NT2/D1 (cell line): ENCODE measurements around the gene LTB4R2.

ENCODE experiments used
- DNase-seq: peaks from one replicate; pipeline ENCODE4 v3.0.0-alpha.2; 2011; ENCODE audit warnings: low read depth, low spot score
- H3K27me3 ChIP-seq: 2 replicates; pipeline ENCODE4 v1.6.0; 2011; ENCODE audit warnings: mild to moderate bottlenecking; ENCODE audit not compliant: insufficient read length, insufficient read depth
- H3K36me3 ChIP-seq: 2 replicates; pipeline ENCODE4 v1.6.1; 2011; ENCODE audit warnings: mild to moderate bottlenecking, low read length, mixed read lengths; ENCODE audit not compliant: insufficient read depth, insufficient read length
- H3K4me1 ChIP-seq: 2 replicates; pipeline ENCODE4 v1.5.1; 2011; ENCODE audit not compliant: insufficient read depth, insufficient read length
- H3K4me3 ChIP-seq: 2 replicates; pipeline ENCODE4 v1.5.1; 2011; ENCODE audit warnings: low read depth; ENCODE audit not compliant: insufficient read length
- H3K9ac ChIP-seq: 2 replicates; pipeline ENCODE4 v1.6.0; 2011; ENCODE audit warnings: low read depth; ENCODE audit not compliant: insufficient read length
- H3K9me3 ChIP-seq: 2 replicates; pipeline ENCODE4 v1.5.1; 2011; ENCODE audit warnings: mild to moderate bottlenecking, low read length; ENCODE audit not compliant: insufficient read depth
- SUZ12 ChIP-seq: IDR thresholded peaks from 2 replicates; pipeline ENCODE4 v1.6.1; 2011; ENCODE audit not compliant: insufficient read length, insufficient read depth; ENCODE audit errors: extremely low read depth
- YY1 ChIP-seq: IDR thresholded peaks from 2 replicates; pipeline ENCODE4 v1.6.1; 2011; ENCODE audit not compliant: insufficient read length, insufficient read depth
- ZNF274 ChIP-seq: IDR thresholded peaks from 2 replicates; pipeline ENCODE4 v1.6.1; 2011; ENCODE audit warnings: mild to moderate bottlenecking, low read depth, low read length

LTB4R2 gene

DNA sequence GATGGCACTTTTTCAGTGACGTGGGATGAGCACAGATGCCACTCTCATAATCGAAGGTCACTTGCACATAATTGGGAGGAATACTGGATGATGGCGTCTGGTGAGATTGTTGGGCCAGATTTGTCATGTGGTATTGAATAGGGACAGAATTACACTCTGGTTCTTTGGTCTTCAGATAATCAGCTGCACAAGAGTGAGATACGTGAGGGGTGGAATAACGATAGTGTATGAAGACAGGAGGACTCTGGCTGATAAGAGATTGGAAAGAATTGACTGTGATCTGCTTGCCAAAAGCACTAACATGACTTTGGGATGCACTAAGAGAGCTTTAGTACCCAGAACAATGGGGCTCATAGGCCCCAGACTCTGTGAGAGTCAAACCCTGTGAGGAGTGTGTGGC, 31.5 kb upstream of the LTB4R2 start:
- no peak for DNase-seq
- Histone ChIP-seq H3K9me3 (no peaks in the 10 kb centered on the region), H3K9ac (no peak overlapping the region), H3K4me1 (peaks cover 4% of the 10 kb centered on the region), H3K27me3 (no peaks in the 10 kb centered on the region), H3K4me3 (no peak overlapping the region), H3K36me3 (peaks cover 3% of the 10 kb centered on the region)
- no peak for TF ChIP-seq YY1

DNA sequence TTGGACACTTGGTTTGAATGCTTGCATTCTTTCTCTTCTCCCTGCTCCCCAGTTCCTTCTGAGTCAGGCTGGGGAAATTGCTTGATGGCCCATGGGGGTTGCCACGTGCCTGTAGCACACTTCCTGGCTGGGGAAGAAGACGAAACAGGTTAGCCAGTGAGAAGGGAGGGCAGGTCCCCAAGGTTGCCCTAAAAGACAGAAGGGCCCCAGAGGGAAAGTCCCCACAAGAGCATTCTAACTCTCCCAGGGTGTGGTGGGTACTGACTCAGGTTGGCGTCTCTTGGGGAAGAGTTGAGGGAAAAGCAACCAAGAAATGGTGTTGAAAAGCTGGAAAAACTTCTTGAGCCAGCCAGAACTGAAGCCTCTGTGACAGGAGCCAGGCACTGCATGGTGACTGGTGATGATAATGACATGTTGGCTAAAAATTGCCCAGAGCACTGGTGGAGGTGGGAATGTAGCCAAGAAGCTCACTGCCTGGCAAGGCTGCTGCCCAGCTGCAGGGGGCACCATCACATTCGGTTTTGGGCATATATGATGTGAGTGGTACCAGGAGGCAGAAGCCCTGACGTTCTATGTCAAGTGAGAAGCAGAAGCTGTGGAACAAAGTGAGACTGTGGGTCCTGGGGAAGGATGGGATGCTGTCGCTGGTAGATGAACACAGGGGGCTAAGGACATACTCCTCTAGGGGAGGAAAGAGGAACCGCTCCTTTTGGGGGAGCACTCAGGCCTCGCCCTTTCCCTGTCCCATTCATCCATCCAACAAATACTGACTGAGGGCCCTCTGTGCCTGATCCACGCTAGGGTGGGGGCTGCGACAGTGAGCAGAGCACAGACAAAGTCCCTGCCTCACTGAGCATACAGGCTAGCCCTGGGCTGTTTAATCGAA, 30.4 kb upstream of the LTB4R2 start:
- TF ChIP-seq YY1 (no peak), ZNF274 (no peak), SUZ12 (no peak)
- Histone ChIP-seq H3K4me1 (peaks cover 4% of the 10 kb centered on the region), H3K9me3 (no peaks in the 10 kb centered on the region), H3K4me3 (no peak overlapping the region), H3K9ac (no peak overlapping the region), H3K27me3 (no peaks in the 10 kb centered on the region), H3K36me3 (no peaks in the 10 kb centered on the region)
- no peak for DNase-seq

DNA sequence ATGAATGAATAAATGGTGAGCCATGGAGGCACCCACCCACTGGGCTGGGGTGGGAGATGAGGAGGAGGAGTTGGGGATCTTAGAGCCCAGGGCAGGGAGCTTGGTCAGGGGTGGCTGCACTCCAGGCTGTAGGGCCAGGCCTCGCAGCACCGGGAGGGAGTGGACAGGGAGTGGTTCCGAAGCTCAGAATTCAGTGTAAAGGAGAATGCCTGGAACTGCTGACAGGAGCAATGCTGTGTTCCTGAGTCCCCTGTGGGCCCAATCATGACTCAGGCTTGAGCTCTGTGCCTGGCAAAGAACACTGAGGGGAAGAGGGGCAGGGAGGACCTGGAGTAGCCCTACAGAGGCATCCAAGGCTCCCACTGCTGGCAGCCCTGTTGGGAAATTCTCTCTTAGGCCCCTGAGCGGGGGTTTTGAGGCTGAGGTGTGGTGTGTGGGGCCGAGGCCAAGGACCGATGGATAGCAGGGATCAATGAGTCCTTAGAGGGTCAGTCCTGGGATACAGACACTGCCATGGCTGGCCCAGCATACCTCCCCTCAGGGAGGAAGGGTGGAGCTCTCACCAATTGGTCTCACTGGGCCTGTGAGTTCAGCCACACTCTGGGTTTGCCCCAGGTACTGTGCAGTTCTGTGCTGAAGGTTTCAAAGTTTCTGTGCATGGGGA, 29.0 kb upstream of the LTB4R2 start:
- TF ChIP-seq ZNF274 (no peak), YY1 (no peak), SUZ12 (no peak)
- Histone ChIP-seq H3K4me3 (no peak overlapping the region), H3K36me3 (no peaks in the 10 kb centered on the region), H3K4me1 (peaks cover 4% of the 10 kb centered on the region), H3K9ac (no peak overlapping the region), H3K27me3 (no peaks in the 10 kb centered on the region), H3K9me3 (no peaks in the 10 kb centered on the region)
- DNase-seq = no peak

DNA sequence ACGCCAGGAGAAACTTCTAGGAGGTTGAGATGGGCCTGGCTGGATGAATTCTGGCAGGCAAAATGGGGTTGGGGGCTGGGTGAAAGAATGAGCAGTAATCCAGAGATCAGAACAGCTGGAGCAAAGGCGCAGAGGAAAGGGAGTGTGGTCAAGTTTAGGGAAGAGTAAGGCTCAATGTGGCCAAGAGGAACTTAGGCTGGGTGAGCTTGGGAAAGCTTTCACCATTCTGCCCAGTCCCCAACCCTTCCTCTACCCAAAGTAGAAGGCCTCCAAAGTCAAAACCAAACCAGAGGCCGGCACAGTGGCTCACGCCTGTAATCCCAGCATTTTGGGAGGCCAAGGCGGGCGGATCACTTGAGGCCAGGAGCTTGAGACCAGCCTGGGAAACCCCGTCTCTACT, 28.3 kb upstream of the LTB4R2 start:
- Histone ChIP-seq H3K27me3 (no peaks in the 10 kb centered on the region), H3K36me3 (no peaks in the 10 kb centered on the region), H3K4me1 (peaks cover 4% of the 10 kb centered on the region), H3K4me3 (no peak overlapping the region), H3K9ac (no peak overlapping the region), H3K9me3 (no peaks in the 10 kb centered on the region)
- DNase-seq = no peak
- TF ChIP-seq ZNF274 (no peak), SUZ12 (no peak), YY1 (no peak)

DNA sequence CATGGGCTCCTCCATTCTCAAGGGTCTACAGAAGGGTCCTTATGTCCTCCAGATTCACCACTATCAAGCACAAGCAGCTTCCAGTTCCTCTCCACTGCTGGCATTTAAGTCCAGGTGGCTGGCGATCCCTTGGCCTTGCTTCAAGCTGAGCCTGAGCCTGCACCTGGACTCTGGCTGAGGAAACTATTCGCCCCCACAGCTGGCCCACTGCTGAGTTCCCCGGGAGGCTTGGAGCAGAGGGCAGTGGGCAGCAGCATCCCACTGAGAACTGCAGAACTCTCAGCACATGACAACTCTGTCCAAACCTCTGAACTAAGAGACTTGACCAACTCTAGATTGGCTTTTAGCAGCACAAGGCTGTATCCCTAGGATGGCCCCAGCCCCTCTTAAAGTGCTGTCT, 27.2 kb upstream of the LTB4R2 start:
- H3K27me3 ChIP-seq = no peaks in the 10 kb centered on the region
- TF ChIP-seq SUZ12 = no peak
- no peak overlapping the region for H3K9ac ChIP-seq
- no peak for DNase-seq
- no peak overlapping the region for H3K4me3 ChIP-seq
- H3K9me3 ChIP-seq = no peaks in the 10 kb centered on the region
- peaks cover 4% of the 10 kb centered on the region for H3K4me1 ChIP-seq
- H3K36me3 ChIP-seq = no peaks in the 10 kb centered on the region

DNA sequence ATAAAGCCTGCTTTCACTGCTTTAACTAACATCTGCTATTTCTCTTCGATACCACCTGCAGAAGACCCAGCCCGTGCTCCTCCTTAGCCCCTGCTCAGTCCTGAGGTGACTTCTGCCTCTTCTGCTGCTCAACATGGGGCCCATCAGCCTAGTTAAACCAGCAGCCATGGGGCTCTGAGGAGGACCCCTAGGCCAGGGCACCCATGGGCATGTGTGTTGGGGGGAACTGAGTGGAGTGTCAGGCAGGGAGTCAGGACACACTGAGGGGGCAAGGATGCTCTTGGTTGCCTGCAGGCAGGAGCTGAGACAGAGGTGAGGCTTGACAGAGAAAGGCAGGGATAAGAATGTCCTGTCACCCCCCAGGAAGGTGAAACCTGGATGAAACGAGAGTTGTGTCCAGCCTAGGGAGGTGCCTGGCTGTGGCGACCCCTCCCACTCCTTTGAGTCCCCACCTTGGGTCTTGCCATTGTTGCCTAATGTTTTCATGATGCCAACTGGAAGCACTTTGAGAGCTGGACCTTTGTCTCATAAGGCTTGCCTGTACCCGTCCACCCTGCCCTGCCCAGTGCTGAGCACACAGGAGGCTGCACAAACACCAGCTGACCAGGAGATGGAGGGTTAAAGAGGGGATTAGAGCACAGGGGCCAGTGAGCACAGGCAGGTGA, 26.0 kb upstream of the LTB4R2 start:
- H3K4me1 ChIP-seq = peaks cover 4% of the 10 kb centered on the region
- H3K9ac ChIP-seq = no peak overlapping the region
- no peaks in the 10 kb centered on the region for H3K36me3 ChIP-seq
- no peak for TF ChIP-seq ZNF274
- H3K4me3 ChIP-seq = no peak overlapping the region
- H3K9me3 ChIP-seq = no peaks in the 10 kb centered on the region
- H3K27me3 ChIP-seq = no peaks in the 10 kb centered on the region
- DNase-seq = no peak

DNA sequence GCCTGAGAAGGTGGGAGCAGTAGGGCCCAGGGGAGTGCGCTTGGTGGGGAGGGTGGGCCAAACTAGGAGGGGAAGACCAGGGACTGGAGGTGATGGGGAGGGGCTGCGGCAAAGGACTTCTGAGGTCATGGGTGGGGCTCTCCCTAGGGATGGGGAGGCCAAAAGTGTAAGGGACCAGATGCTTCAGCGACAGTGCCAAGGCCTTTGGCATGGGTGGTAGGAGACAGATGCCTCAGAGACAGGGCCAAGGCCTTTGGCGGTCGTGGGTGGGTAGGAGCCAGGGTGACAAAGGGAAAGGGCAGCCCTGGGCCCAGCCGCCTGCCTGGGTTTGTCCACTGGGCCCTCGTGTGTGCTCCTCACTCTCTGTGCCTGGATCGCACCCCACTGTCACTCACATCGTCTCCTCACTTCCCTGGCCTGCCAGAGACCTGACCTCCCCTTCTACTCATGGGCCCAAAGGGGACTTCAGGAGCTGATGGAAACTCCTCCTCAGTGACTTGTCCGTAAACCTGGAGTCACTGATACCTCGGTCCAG, 25.4 kb upstream of the LTB4R2 start:
- Histone ChIP-seq H3K9me3 (no peaks in the 10 kb centered on the region), H3K9ac (no peak overlapping the region), H3K4me1 (peaks cover 4% of the 10 kb centered on the region), H3K4me3 (no peak overlapping the region), H3K36me3 (peaks cover 4% of the 10 kb centered on the region), H3K27me3 (no peaks in the 10 kb centered on the region)
- TF ChIP-seq SUZ12 (no peak), YY1 (no peak), ZNF274 (no peak)
- no peak for DNase-seq
